GM12872 (cell line): Measurements from ENCODE around the gene CHGA.

Source experiments
- CTCF ChIP-seq: IDR thresholded peaks from 3 replicates; pipeline ENCODE4 v1.5.1; 2011; ENCODE audit warnings: low read depth, mild to moderate bottlenecking, low read length, moderate library complexity; ENCODE audit not compliant: insufficient read depth

Gene CHGA

GRCh38 chr14:92905667-92906066 is 17.3 kb upstream of the CHGA start:
- TF ChIP-seq CTCF: no peak

- TF ChIP-seq CTCF: no peak
Measured at GRCh38 chr14:92906420-92906819, 16.5 kb upstream of the CHGA start.

GRCh38 chr14:92906823-92907222 is 16.1 kb upstream of the CHGA start:
- no peak for TF ChIP-seq CTCF

GRCh38 chr14:92907316-92907911 is 15.5 kb upstream of the CHGA start:
- TF ChIP-seq CTCF: no peak

GRCh38 chr14:92914087-92914656 is 8.8 kb upstream of the CHGA start:
- no peak for TF ChIP-seq CTCF

GRCh38 chr14:92916201-92916600 is 6.7 kb upstream of the CHGA start:
- no peak for TF ChIP-seq CTCF

- no peak for TF ChIP-seq CTCF
Measured at GRCh38 chr14:92917041-92917940, 5.7 kb upstream of the CHGA start.
